GDM1 (cell line): ENCODE data around the gene VN1R5.

ENCODE experiments used
- DNase-seq: peaks from one replicate; lab custom pipeline; 2025; lab: John Stamatoyannopoulos, UW

Gene VN1R5

GRCh38 chr1:247300491-247301175 lies 44.8 kb downstream of the VN1R5 start:
- no peak for DNase-seq

GRCh38 chr1:247301176-247301540 lies 45.3 kb downstream of the VN1R5 start:
- DNase-seq, result no peak

- no peak for DNase-seq
Measured at GRCh38 chr1:247303216-247303615, 47.3 kb downstream of the VN1R5 start.

GRCh38 chr1:247304031-247304430 lies 48.2 kb downstream of the VN1R5 start:
- no peak for DNase-seq
